Stimulated activated CD8-positive, alpha-beta memory T cell treated with anti-CD3 and anti-CD28 coated beads, Interleukin-7, amount 100 ng/mL, for 24 hours (primary cell): ENCODE measurements around the gene ATP2B2.

ENCODE experiments used
- DNase-seq: peaks from one replicate; pipeline ENCODE4 v3.0.0-alpha.2; 2020; ENCODE audit warnings: low read depth

Gene ATP2B2

DNA sequence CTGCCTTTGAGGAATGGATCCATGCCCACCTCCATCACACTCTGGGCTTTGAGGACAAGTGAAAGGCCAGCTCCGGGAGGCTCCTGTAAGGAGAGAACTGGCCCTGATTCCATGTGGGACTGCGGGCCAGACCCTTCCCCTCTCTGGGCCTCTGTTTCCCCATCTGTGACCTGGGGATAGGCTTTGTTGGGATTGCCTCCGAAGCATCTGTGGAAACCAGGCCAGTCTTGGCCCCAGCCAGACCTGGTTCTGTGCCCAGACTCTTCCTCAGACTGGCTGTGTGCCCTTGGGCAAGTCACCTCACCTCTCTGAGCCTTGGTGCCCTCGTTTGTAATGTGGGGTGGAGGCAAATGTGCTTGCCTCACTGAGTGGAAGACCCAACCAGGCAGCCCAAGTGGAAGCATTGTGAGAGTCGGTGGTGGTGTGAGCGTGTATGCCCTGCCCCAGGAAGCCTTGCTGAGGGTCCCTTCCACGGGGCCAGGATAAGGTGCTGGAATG is 163.4 kb downstream of the ATP2B2 start:
- DNase-seq = no peak

DNA sequence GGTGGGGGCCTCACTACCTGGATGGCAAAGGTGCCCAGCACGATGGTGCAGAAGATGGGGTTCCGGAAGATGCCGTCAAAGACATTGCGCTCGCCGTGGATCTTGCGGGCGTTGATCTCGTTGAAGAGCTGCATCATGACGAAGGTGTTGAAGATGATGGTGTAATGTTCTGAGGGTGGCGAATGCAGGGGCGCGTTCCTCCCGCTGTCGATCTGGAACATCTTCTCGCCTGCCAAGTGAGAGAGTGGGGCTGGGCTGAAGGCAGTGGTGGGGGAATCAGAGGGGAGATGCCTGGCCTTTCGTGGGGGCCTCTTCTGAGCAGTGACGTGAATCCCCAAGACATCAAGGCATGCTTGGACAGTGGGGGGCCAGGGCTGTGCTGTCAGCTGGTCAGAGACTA is 164.9 kb downstream of the ATP2B2 start:
- no peak for DNase-seq

- DNase-seq = no peak
Measured at GRCh38 chr3:10340046-10340445, 165.3 kb downstream of the ATP2B2 start.

DNA sequence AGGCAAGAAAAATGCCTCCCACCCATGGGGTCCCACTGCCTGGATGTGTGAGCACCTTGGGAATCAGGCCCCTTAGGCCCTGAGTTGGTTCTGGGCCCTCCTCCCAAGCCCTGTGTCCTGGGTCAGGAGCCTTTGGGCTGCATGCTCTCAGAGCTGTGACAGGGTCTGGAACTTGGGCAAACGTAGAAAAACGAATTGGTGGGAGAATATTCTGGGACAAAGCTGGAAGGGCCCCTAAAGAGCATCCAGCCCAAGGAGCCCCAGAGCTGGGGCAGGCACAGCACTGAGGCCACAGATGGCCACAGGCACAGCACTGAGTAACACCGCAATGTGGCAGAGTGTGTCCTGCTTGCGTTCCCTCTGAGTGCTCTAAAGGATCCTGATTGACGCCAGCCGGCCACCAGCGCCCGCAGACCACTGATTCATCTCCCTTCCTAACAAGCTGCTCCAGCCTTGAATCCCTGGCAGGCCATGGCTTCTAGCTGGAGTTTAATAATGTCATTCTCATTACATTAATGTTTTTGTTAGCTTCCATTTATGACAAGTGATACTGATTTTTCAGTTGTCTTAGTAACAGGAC is 165.9 kb downstream of the ATP2B2 start:
- DNase-seq = no peak

- no peak for DNase-seq
Measured at GRCh38 chr3:10338591-10339353, 166.6 kb downstream of the ATP2B2 start.

DNA sequence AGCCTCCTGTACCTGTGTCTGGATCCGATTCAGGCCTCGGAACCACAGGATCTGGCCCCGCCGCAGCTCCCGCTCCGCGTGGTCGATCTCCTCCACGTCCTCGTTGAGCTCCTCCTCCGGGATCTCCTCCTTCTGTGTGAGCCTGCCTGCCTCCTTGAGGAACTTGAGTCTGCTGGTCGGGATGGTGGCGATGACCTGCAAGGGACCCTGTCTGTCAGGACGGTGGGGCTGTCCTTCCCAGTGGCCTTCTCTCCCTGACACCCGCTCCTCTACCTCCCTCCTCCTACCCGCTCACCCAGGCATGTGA is 167.3 kb downstream of the ATP2B2 start:
- no peak for DNase-seq

- no peak for DNase-seq
Measured at GRCh38 chr3:10337323-10338163, 167.8 kb downstream of the ATP2B2 start.

DNA sequence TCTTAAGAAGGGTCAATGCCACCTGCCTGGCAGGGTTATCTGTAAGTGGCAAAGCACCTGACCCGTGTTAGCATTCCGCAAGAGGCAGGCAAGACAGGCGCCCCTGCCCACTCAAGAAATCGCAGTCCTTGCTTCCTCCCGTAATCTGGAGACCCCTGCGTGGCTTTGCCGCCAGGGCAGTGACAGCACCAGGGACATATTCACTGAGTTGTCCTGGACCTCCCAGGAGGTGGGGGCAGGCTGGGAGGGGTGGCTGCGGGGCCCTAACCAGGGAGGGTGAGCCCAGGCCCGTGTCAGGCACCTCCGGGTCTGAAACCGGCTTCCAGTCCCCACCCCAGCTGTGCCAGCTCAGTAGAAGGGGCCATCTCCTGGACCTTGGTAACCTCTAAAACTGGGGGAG is 168.6 kb downstream of the ATP2B2 start:
- DNase-seq = no peak

DNA sequence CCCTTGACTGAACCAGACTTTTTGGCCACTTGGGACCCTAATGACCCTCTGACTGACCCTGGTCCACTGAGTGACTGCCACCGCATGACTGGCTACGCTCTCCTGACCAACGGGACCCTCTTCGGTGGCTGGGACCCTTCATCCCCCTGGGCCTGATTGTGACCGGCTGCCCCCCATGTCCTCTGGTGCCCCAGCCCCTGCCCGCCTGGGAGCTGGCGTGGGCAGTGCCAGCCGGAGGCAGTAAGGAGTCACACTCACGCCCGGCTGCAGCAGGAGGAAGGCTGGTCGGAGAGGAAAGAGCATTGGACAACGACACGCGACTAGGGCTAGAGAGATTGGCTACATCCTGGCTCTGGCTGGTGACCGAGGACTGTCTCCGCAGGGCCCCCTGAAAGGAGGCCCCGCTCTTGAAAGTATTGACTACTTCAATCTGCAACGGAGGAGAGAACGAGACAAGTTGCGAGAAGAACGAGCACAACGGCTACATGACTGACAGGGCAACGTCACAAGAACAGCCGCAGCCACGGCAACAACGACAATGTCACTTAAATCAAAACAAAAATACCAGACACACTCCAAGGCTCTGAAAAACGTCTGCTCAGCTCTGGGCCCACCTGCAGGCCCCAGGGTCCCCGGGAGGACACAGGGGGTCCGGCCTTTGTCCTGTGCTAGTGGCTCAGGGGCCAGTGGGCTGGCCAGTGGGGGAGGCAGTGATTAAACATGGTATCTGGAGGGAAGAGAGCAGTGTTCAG is 169.3 kb downstream of the ATP2B2 start:
- no peak for DNase-seq

GRCh38 chr3:10335190-10335738 is 170.1 kb downstream of the ATP2B2 start:
- DNase-seq = no peak

DNA sequence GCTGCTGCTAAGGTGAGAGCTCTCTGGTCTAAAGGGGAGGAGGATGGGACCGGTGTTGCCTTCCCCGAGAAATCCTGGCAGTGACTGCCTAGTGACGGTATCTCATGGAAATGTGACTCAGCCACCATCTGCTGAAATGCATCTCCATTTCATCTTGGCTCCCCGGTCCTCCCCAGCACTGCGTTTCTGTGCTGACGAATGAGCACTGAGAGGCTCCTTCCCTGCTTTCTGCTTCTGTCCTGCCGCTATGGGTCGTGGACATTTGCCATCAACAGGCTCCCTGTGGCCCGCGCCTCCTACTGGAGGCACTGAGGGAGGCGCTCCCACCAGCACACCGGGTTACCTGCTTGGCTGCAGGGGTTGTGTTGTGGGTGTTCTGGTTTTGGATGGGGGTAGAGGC is 170.9 kb downstream of the ATP2B2 start:
- no peak for DNase-seq

GRCh38 chr3:10334042-10334441 is 171.3 kb downstream of the ATP2B2 start:
- no peak for DNase-seq

- DNase-seq = no peak
Measured at GRCh38 chr3:10333349-10333650, 172.1 kb downstream of the ATP2B2 start.

DNA sequence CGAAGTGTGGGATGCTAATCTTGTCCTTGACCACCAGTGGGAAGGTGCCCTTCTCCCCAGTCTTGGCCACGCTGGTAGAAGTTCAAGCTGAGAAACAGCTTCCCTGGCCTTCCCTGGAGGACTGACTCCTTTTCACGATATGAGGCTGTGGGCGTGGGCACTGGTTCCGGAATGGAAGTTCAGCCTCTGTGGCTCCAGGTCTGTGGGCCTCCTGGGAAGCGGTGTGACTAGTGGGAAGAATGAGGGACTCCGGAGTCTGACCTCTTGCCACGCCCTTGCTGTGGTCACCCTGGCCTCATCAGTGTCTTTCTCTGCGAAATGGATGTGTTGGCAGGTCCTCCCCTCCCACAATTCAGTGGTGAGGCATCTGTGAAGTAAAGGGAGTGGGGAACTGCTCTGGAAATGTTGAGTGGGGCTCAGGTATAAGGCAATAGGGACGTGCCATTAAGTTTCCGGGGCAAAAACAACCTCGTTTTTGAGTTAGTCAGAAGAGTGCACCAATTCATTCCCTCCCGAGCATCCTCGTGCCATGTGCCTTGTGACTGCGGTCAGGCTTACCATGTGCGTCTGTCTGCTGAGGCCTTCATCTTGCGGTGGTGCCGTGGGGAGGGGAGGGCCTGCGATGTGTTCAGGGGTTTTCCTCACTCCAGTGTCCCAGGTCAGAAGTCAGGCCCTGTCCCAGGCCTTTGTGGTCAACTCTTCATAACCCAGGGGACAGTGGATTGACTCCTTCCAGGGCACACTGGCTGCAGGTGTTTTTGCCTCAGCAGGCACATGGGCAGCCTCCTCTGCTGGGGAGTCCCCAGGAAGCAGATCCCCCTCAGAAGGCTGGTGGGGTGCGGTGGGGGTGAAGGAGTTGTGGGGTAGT is 172.7 kb downstream of the ATP2B2 start:
- no peak for DNase-seq

DNA sequence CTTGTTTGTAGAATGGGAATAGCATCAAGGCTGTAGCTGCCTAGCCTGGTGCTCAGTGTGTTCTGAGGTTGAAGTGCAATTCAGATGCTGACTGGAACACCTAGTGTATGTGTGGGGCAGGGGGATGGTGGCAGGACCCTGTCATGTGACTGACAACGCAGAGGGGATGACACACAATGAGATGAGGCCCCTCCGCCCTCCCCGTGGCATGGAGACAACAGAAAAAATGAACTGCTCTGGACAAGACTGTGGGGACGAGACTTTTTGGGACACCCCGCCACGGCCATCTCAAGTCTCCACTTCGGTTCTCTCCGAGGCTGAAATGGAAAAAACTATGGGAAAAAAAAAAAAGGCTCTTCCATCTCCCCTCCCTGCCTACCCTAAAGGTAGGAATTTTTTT is 174.1 kb downstream of the ATP2B2 start:
- DNase-seq = no peak

- DNase-seq = no peak
Measured at GRCh38 chr3:10330319-10330718, 175.1 kb downstream of the ATP2B2 start.

DNA sequence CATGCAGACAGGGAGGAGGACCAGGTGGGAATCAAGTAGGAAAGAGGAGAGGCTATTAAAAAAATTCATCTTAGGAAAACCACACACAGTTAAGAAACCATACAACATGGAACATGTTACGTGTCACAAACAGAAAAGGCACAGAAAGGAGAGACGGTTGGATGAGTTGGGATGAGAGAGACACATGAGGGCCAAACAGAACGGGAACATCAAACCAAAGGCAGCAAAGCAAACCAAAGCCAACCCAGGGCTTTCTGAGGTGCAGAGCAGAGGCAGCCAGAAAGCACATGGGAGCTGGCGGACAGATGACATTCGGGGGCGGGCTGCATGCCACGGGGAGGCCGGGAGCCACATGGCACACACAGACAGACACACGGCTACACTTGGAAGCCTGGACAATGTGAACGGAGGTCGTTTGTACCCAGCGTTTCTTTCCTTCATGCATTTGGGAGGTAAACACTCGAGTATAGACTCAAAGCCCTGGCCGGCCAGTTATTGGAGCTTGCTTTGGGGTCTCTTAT is 175.8 kb downstream of the ATP2B2 start:
- no peak for DNase-seq

- DNase-seq = no peak
Measured at GRCh38 chr3:10328460-10329071, 176.8 kb downstream of the ATP2B2 start.

- DNase-seq = no peak
Measured at GRCh38 chr3:10327592-10327991, 177.8 kb downstream of the ATP2B2 start.

DNA sequence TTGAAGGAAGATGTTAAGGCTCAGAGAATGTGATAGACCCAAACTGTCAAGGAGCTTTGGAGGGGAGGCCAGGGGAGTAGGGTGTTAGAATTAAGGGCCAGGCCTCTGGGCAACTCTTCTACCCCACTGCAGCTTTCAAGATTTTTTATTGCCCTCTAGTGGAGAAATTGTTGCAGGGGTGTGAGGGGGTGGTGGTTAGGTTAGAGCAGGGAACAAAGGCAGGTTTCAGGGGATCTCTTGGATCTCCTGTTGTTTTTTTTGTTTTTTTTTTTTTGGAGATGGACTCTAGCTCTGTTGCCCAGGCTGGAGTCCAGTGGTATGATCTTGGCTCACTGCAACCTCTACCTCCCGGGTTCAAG is 183.1 kb downstream of the ATP2B2 start:
- DNase-seq = no peak
